Activated CD4-positive, alpha-beta T cell treated with anti-CD3 and anti-CD28 coated beads for 36 hours (primary cell): ENCODE data around the gene SCAMP2. TPM values are rescaled to one million over a fixed set of nuclear protein-coding genes. Genes with fewer than 3 reads are reported as not detected.

ENCODE experiments used
- ATAC-seq: fragments of 200-7000 bp; cut with Tn5 transposase; one replicate; pipeline ENCODE4 v1.10.0; 2021; ENCODE audit warnings: mild to moderate bottlenecking, moderate library complexity
- CTCF ChIA-PET: fragments of 350-600 bp; sonication (Branson Sonifier 250); formaldehyde crosslinking; loops from one replicate; lab custom pipeline; 2021; ENCODE audit warnings: antibody characterized with exemption; lab: Charles Lee
- POLR2A ChIA-PET: fragments of 350-600 bp; sonication (Branson Sonifier 250); formaldehyde crosslinking; loops from one replicate; lab custom pipeline; 2021; ENCODE audit warnings: antibody characterized with exemption, inconsistent platforms; lab: Charles Lee
- DNase-seq: peaks from one replicate; pipeline ENCODE4 v3.0.0-alpha.2; 2020
- H3K27ac Mint-ChIP-seq: one replicate; pipeline ENCODE4 v1.8.0; 2021; ENCODE audit warnings: mixed read lengths
- H3K27me3 Mint-ChIP-seq: one replicate; pipeline ENCODE4 v1.8.0; 2021; ENCODE audit warnings: mixed read lengths
- H3K36me3 Mint-ChIP-seq: one replicate; pipeline ENCODE4 v1.8.0; 2021; ENCODE audit warnings: low read depth, mixed read lengths
- H3K4me1 Mint-ChIP-seq: one replicate; pipeline ENCODE4 v1.8.0; 2021; ENCODE audit warnings: mixed read lengths
- H3K4me3 Mint-ChIP-seq: one replicate; pipeline ENCODE4 v1.8.0; 2021; ENCODE audit warnings: mild to moderate bottlenecking, moderate library complexity, mixed read lengths
- H3K9me3 Mint-ChIP-seq: one replicate; pipeline ENCODE4 v1.8.0; 2021; ENCODE audit warnings: low read depth, mixed read lengths
- intact Hi-C, 2 experiments: fragments of 100-400 bp; cut with DNase I in 1 of 2; cut with micrococcal nuclease in 1 of 2; formaldehyde crosslinking; loops; one replicate each; pipeline versions ENCODE4 v1.14.2 to v1.15.1; 2022 to 2024; cut with DNase I, micrococcal nuclease
- total RNA-seq, 2 experiments: library from RNA; stranded (reverse); gene quantifications; one replicate each; pipeline ENCODE4 v1.2.3, GENCODE V29; 2021

Gene SCAMP2
- total RNA-seq, 2 experiments from 2014 or later = 61.6 to 83.4 TPM

- H3K27ac Mint-ChIP-seq = no peak overlapping the region
- DNase-seq (no peak), ATAC-seq (no peak)
- ChIA-PET CTCF (interaction anchor here (0.7 to 2.8 kb wide), 6 partner anchors 9 to 580 kb away, joined by 3 to 11 read pairs (median 5); partner anchors contain the start of gene SCAMP2), POLR2A (no interaction called here)
- H3K9me3 Mint-ChIP-seq = no peaks in the 10 kb centered on the region
- no peak overlapping the region for H3K4me3 Mint-ChIP-seq
- no peaks in the 10 kb centered on the region for H3K4me1 Mint-ChIP-seq
- intact Hi-C loops = no loop called here
- no peaks in the 10 kb centered on the region for H3K36me3 Mint-ChIP-seq
- no peaks in the 10 kb centered on the region for H3K27me3 Mint-ChIP-seq
These were observed 9.4 kb upstream of the SCAMP2 start for GRCh38 chr15:74882528-74882927.

- ChIA-PET CTCF (interaction anchor here (0.9 kb wide), 1 partner anchor 60 kb away, joined by 3 read pairs; no protein-coding TSS in a partner anchor), POLR2A (no interaction called here)
- Mint-ChIP-seq H3K4me1 (peaks cover 4% of the 10 kb centered on the region), H3K27me3 (no peaks in the 10 kb centered on the region), H3K4me3 (no peak overlapping the region), H3K27ac (no peak overlapping the region), H3K9me3 (no peaks in the 10 kb centered on the region), H3K36me3 (no peaks in the 10 kb centered on the region)
- ATAC-seq (no peak), DNase-seq (no peak)
- intact Hi-C loops = loop anchor here (10.0 kb wide), 3 partner anchors 57 to 883 kb away; partner anchors contain the start of genes C15orf39 (in 1 of the 2), COX5A (in 1 of the 2), PML (in 1 of the 2) and STOML1 (in 1 of the 2)
These were observed 5.1 kb upstream of the SCAMP2 start for GRCh38 chr15:74878273-74878672.

DNA sequence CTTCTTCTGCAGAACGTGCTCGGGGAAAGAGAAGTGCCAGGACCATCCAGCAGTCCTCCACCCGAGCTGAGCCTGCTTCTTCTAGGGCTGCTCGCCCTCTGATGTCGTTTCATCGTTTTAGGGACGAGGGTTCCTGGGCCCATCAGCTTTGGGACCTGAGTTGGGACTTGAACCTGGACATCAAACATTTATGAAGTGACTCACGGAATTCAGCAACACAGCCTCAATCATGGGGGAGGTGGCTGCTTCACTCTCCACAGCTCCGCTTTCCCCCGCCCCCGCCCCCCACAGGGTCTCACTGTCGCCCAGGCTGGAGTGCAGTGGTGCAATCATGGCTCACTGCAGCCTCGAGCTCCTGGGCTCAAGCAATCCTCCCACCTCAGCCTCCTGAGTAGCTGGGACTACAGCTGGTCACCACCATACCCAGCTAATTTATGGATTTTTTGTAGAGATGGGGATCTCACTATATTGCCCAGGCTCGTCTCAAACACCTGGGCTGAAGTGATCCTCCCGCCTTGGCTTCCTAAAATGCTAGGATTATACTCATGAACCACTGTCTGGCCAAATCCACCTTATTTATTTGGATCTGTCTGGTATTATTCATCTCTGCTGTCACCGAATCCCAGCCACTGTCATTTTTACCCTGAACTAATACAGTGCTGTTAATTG, 725 bp upstream of the SCAMP2 start:
- intact Hi-C loops = loop anchor here (1.0 to 10.0 kb wide), 16 partner anchors 15 to 879 kb away; partner anchors contain the start of genes COX5A (in 2 of the 2), ARID3B (in 1 of the 2), C15orf39 (in 1 of the 2) and CLK3 (in 1 of the 2)
- ATAC-seq = no peak
- H3K36me3 Mint-ChIP-seq = peaks cover 13% of the 10 kb centered on the region
- no peaks in the 10 kb centered on the region for H3K9me3 Mint-ChIP-seq
- peaks cover 42% of the 10 kb centered on the region for H3K4me1 Mint-ChIP-seq
- CTCF ChIA-PET = interaction anchor here (0.5 to 1.3 kb wide), 6 partner anchors 9 to 149 kb away, joined by 3 read pairs; partner anchors contain the start of gene CYP1A1
- POLR2A ChIA-PET = no interaction called here
- H3K27ac Mint-ChIP-seq = peak overlapping the region; percentile 79
- H3K27me3 Mint-ChIP-seq = no peaks in the 10 kb centered on the region
- DNase-seq = peak; percentile 43
- H3K4me3 Mint-ChIP-seq = peak overlapping the region; percentile 87

- no peaks in the 10 kb centered on the region for H3K27me3 Mint-ChIP-seq
- DNase-seq = no peak
- CTCF ChIA-PET = interaction anchor here (0.7 kb wide), 1 partner anchor 62 kb away, joined by 4 read pairs; no protein-coding TSS in a partner anchor
- no peaks in the 10 kb centered on the region for H3K9me3 Mint-ChIP-seq
- no peak for ATAC-seq
- POLR2A ChIA-PET = no interaction called here
- peak overlapping the region; percentile 87 for H3K27ac Mint-ChIP-seq
- intact Hi-C loops = loop anchor here (1.0 to 10.0 kb wide), 16 partner anchors 17 to 878 kb away; partner anchors contain the start of genes COX5A (in 2 of the 2), ARID3B (in 1 of the 2), C15orf39 (in 1 of the 2) and CLK3 (in 1 of the 2)
- H3K36me3 Mint-ChIP-seq = peaks cover 20% of the 10 kb centered on the region
- H3K4me1 Mint-ChIP-seq = peaks cover 54% of the 10 kb centered on the region
- peak overlapping the region; percentile 87 for H3K4me3 Mint-ChIP-seq
These were observed 496 bp downstream of the SCAMP2 start for GRCh38 chr15:74872702-74873035.

DNA sequence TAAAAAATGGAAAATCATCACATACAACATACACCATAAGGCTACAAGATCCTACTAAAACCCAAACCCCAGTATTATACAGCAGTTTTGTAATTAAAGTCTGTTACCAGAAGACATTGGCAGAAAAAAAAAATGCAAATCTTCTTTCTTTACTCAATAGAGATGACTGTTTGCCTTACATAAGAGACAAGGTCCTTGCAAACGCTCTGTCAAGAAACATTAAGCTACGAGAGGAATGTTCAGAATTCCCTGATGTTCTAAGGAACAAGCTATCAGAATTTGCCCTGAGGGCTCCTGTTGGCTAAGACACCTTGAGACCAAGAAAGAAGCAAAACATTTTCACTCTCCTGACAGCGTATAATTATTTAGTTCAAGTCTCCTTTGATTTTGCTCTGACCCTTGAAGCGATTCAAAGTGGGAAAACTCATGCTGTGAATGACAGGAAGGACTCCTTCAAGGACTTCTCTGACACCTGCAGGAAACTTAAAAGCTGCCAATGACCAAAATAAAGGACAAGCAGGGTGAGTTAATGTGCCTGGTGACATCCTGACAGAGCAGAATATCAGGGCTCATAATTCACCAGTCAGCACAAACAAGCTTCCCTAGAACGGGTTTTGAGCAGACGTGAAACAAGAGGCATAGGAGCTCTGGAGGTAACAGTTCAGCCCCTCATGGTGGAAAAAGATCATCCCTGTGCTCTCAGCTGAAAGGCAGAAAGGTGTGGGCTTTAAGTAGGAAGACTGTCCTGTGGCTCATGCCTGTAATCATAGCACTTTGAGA, 2.5 kb downstream of the SCAMP2 start:
- Mint-ChIP-seq H3K27me3 (no peaks in the 10 kb centered on the region), H3K4me1 (peaks cover 73% of the 10 kb centered on the region), H3K27ac (peak overlapping the region; percentile 89), H3K4me3 (peak overlapping the region; percentile 54), H3K36me3 (peaks cover 28% of the 10 kb centered on the region), H3K9me3 (no peaks in the 10 kb centered on the region)
- POLR2A ChIA-PET = interaction anchor here (0.5 to 1.9 kb wide), 8 partner anchors 12 to 1252 kb away, joined by 3 to 12 read pairs (median 4); partner anchors contain the start of genes FAM219B and MPI
- CTCF ChIA-PET = interaction anchor here (0.6 to 4.3 kb wide), 18 partner anchors 12 to 236 kb away, joined by 3 to 38 read pairs (median 4); partner anchors contain the start of genes FAM219B and ULK3
- intact Hi-C loops = loop anchor here (1.0 to 10.0 kb wide), 5 partner anchors 27 to 876 kb away; partner anchors contain the start of genes C15orf39 (in 1 of the 2), COX5A (in 1 of the 2), PML (in 1 of the 2) and STOML1 (in 1 of the 2)
- DNase-seq = no peak
- ATAC-seq = no peak

GRCh38 chr15:74869726-74870407, 3.3 kb downstream of the SCAMP2 start:
- Mint-ChIP-seq H3K36me3 (peaks cover 29% of the 10 kb centered on the region), H3K9me3 (no peaks in the 10 kb centered on the region), H3K27me3 (no peaks in the 10 kb centered on the region), H3K27ac (peak overlapping the region; percentile 89), H3K4me3 (peak overlapping the region; percentile 54), H3K4me1 (peaks cover 79% of the 10 kb centered on the region)
- ChIA-PET POLR2A (interaction anchor here (0.5 to 1.9 kb wide), 12 partner anchors 11 to 1253 kb away, joined by 3 to 12 read pairs (median 4); partner anchors contain the start of genes CSK, FAM219B, MPI and RPP25), CTCF (interaction anchor here (0.5 to 4.3 kb wide), 19 partner anchors 11 to 498 kb away, joined by 3 to 38 read pairs (median 3); partner anchors contain the start of genes FAM219B and ULK3)
- DNase-seq (peak; percentile 69), ATAC-seq (peak; percentile 59)
- intact Hi-C loops = loop anchor here (1.0 to 10.0 kb wide), 5 partner anchors 27 to 875 kb away; partner anchors contain the start of genes C15orf39 (in 1 of the 2), COX5A (in 1 of the 2), PML (in 1 of the 2) and STOML1 (in 1 of the 2)

GRCh38 chr15:74869372-74869725, 3.8 kb downstream of the SCAMP2 start:
- intact Hi-C loops = no loop called here
- Mint-ChIP-seq H3K9me3 (no peaks in the 10 kb centered on the region), H3K36me3 (peaks cover 29% of the 10 kb centered on the region), H3K27me3 (no peaks in the 10 kb centered on the region), H3K4me3 (peak overlapping the region; percentile 54), H3K27ac (peak overlapping the region; percentile 89), H3K4me1 (peaks cover 83% of the 10 kb centered on the region)
- ChIA-PET CTCF (interaction anchor here (0.7 to 4.3 kb wide), 12 partner anchors 13 to 156 kb away, joined by 3 to 38 read pairs (median 3); partner anchors contain the start of genes FAM219B and ULK3), POLR2A (interaction anchor here (0.5 to 1.9 kb wide), 7 partner anchors 10 to 200 kb away, joined by 3 to 12 read pairs (median 5); partner anchors contain the start of genes CSK, FAM219B, MPI and RPP25)
- ATAC-seq (no peak), DNase-seq (no peak)

DNA sequence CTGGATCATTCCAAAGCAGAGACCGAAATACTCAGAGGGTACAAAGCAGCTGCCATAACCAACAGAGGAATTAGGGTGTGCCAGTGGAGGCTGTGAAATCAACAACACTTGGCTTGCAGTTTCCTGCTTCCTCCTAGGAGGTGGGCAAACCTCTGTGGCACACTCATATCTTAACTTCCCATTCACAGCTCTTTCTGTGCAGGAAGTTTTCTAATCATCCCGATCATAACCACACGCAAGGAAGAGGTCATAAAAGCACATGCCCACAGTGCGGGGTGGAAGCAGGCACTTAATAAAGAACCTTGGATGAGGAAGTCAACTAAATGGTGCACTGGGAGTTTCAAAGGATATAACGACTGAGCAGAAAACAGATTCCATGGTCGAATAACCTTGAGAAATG, 5.1 kb downstream of the SCAMP2 start:
- POLR2A ChIA-PET = interaction anchor here (0.7 kb wide), 1 partner anchor 143 kb away, joined by 3 read pairs; the partner anchor contains the start of gene CYP1A1
- no peaks in the 10 kb centered on the region for H3K9me3 Mint-ChIP-seq
- peak overlapping the region; percentile 14 for H3K4me3 Mint-ChIP-seq
- intact Hi-C loops = no loop called here
- DNase-seq (peak; percentile 17), ATAC-seq (no peak)
- CTCF ChIA-PET = interaction anchor here (0.6 to 4.3 kb wide), 3 partner anchors 15 to 127 kb away, joined by 3 to 38 read pairs (median 3); no protein-coding TSS in a partner anchor
- H3K27ac Mint-ChIP-seq = peak overlapping the region; percentile 77
- no peaks in the 10 kb centered on the region for H3K27me3 Mint-ChIP-seq
- H3K36me3 Mint-ChIP-seq = peaks cover 29% of the 10 kb centered on the region
- H3K4me1 Mint-ChIP-seq = peaks cover 87% of the 10 kb centered on the region

- DNase-seq = no peak
- Mint-ChIP-seq H3K4me1 (peaks cover 83% of the 10 kb centered on the region), H3K27ac (peak overlapping the region; percentile 77), H3K27me3 (no peaks in the 10 kb centered on the region), H3K36me3 (peaks cover 29% of the 10 kb centered on the region), H3K9me3 (no peaks in the 10 kb centered on the region), H3K4me3 (peak overlapping the region; percentile 14)
- intact Hi-C loops = no loop called here
- ChIA-PET POLR2A (interaction anchor here (0.7 kb wide), 1 partner anchor 142 kb away, joined by 3 read pairs; the partner anchor contains the start of gene CYP1A1), CTCF (interaction anchor here (0.9 to 4.3 kb wide), 3 partner anchors 12 to 34 kb away, joined by 3 to 38 read pairs (median 4); no protein-coding TSS in a partner anchor)
- ATAC-seq = no peak
These were observed 5.6 kb downstream of the SCAMP2 start for GRCh38 chr15:74867466-74868038.
